HEK293 (cell line): ENCODE results near the gene IGSF11.

Experiments
- CTCF ChIA-PET: fragments of 350-600 bp; formaldehyde crosslinking; extraction: SDS; loops from one replicate; lab custom pipeline; 2021; ENCODE audit warnings: antibody characterized with exemption; lab: Yijun Ruan, JAX
- POLR2A ChIA-PET: fragments of 300-600 bp; formaldehyde crosslinking; extraction: SDS; loops from one replicate; lab custom pipeline; 2020; ENCODE audit warnings: antibody characterized with exemption, inconsistent platforms; lab: Yijun Ruan, JAX
- H3K27ac ChIP-seq: fragments of 200-500 bp; sonication (Bioruptor generic); 2 replicates; pipeline ENCODE4 v1.5.1; 2014; ENCODE audit warnings: low read depth, low read length, control low read depth, inconsistent platforms; ENCODE audit errors: extremely low read depth
- H3K36me3 ChIP-seq, 2 experiments: fragments of 200-500 bp in 1 of 2; sonication (Bioruptor generic) in 1 of 2; 1 replicate in 1 of 2; 2 replicates in 1 of 2; pipeline ENCODE4 v1.5.1; 2014 to 2017; ENCODE audit warnings: inconsistent platforms in 2 of 2, low read length in 2 of 2; ENCODE audit not compliant: control insufficient read depth in 2 of 2, insufficient read depth in 1 of 2
- H3K4me1 ChIP-seq: fragments of 200-500 bp; sonication (Bioruptor generic); 2 replicates; pipeline ENCODE4 v1.5.1; 2014; ENCODE audit warnings: mild to moderate bottlenecking, low read length, inconsistent platforms; ENCODE audit not compliant: control insufficient read depth, insufficient read depth
- H3K4me3 ChIP-seq: 2 replicates; pipeline ENCODE4 v1.5.1; 2011; ENCODE audit warnings: low read depth, mild to moderate bottlenecking, control low read depth, low read length, moderate library complexity
- H3K9me3 ChIP-seq: fragments of 200-500 bp; sonication (Bioruptor generic); 2 replicates; pipeline ENCODE4 v1.5.1; 2014; ENCODE audit warnings: low read depth, low read length, inconsistent platforms; ENCODE audit not compliant: control insufficient read depth, insufficient read depth
- BCL11B ChIP-seq: fragments of 450-650 bp; formaldehyde crosslinking; IDR thresholded peaks from 2 replicates; pipeline ENCODE4 v1.5.1; 2016; ENCODE audit warnings: low read depth, missing biosample characterization, missing genetic modification characterization
- CTCF ChIP-seq: fragments of 450-650 bp; formaldehyde crosslinking; IDR thresholded peaks from 2 replicates; pipeline ENCODE4 v1.5.1; 2016; ENCODE audit warnings: missing biosample characterization, missing genetic modification characterization
- EGR2 ChIP-seq: fragments of 450-650 bp; formaldehyde crosslinking; IDR thresholded peaks from 2 replicates; pipeline ENCODE4 v1.5.1; 2016; ENCODE audit warnings: low read depth, missing biosample characterization, missing genetic modification characterization
- GLI2 ChIP-seq: fragments of 450-650 bp; formaldehyde crosslinking; IDR thresholded peaks from 2 replicates; pipeline ENCODE4; 2017; ENCODE audit warnings: missing biosample characterization, missing genetic modification characterization, low read depth, borderline replicate concordance
- REST ChIP-seq: fragments of 450-650 bp; formaldehyde crosslinking; IDR thresholded peaks from 2 replicates; pipeline ENCODE4 v1.5.1; 2016; ENCODE audit warnings: missing biosample characterization, missing genetic modification characterization
- SP3 ChIP-seq: fragments of 450-650 bp; formaldehyde crosslinking; IDR thresholded peaks from 2 replicates; pipeline ENCODE4 v1.5.1; 2016; ENCODE audit warnings: missing biosample characterization, missing genetic modification characterization
- ZBTB21 ChIP-seq: fragments of 450-650 bp; formaldehyde crosslinking; IDR thresholded peaks from 2 replicates; pipeline ENCODE4 v1.5.1; 2017; ENCODE audit warnings: missing biosample characterization, missing genetic modification characterization
- ZBTB7A ChIP-seq: fragments of 450-650 bp; formaldehyde crosslinking; IDR thresholded peaks from 2 replicates; pipeline ENCODE4 v1.5.1; 2016; ENCODE audit warnings: low read depth, missing biosample characterization, missing genetic modification characterization
- ZFP3 ChIP-seq: fragments of 450-650 bp; formaldehyde crosslinking; IDR thresholded peaks from 2 replicates; pipeline ENCODE4 v1.5.1; 2016; ENCODE audit warnings: low read depth, missing biosample characterization, missing genetic modification characterization
- ZNF157 ChIP-seq: fragments of 450-650 bp; formaldehyde crosslinking; IDR thresholded peaks from 2 replicates; pipeline ENCODE4 v1.5.1; 2016; ENCODE audit warnings: missing biosample characterization, missing genetic modification characterization
- ZNF175 ChIP-seq: fragments of 450-650 bp; formaldehyde crosslinking; IDR thresholded peaks from 2 replicates; pipeline ENCODE4 v1.5.1; 2016; ENCODE audit warnings: missing biosample characterization, missing genetic modification characterization
- ZNF18 ChIP-seq: fragments of 450-650 bp; formaldehyde crosslinking; IDR thresholded peaks from 2 replicates; pipeline ENCODE4 v1.5.1; 2016; ENCODE audit warnings: missing biosample characterization, missing genetic modification characterization
- ZNF184 ChIP-seq: fragments of 450-650 bp; IDR thresholded peaks from 2 replicates; pipeline ENCODE4 v1.5.1; 2018; ENCODE audit warnings: missing biosample characterization, mild to moderate bottlenecking, missing genetic modification characterization
- ZNF2 ChIP-seq: fragments of 450-650 bp; formaldehyde crosslinking; IDR thresholded peaks from 2 replicates; pipeline ENCODE4 v1.5.1; 2016; ENCODE audit warnings: missing biosample characterization, missing genetic modification characterization
- ZNF239 ChIP-seq: fragments of 450-650 bp; formaldehyde crosslinking; IDR thresholded peaks from 2 replicates; pipeline ENCODE4 v1.5.1; 2016; ENCODE audit warnings: missing biosample characterization, missing genetic modification characterization
- ZNF350 ChIP-seq: fragments of 450-650 bp; formaldehyde crosslinking; IDR thresholded peaks from 2 replicates; pipeline ENCODE4 v1.5.0; 2017; ENCODE audit warnings: missing biosample characterization, mild to moderate bottlenecking, missing genetic modification characterization
- ZNF501 ChIP-seq: fragments of 450-650 bp; formaldehyde crosslinking; IDR thresholded peaks from 2 replicates; pipeline ENCODE4 v1.5.1; 2016; ENCODE audit warnings: missing biosample characterization, missing genetic modification characterization
- ZNF510 ChIP-seq: fragments of 450-650 bp; formaldehyde crosslinking; IDR thresholded peaks from 2 replicates; pipeline ENCODE4 v1.5.1; 2018; ENCODE audit warnings: mild to moderate bottlenecking, missing genetic modification characterization, missing biosample characterization; ENCODE audit not compliant: insufficient replicate concordance
- ZNF529 ChIP-seq: fragments of 450-650 bp; formaldehyde crosslinking; IDR thresholded peaks from 2 replicates; pipeline ENCODE4 v1.5.1; 2017; ENCODE audit warnings: missing genetic modification characterization, missing biosample characterization; ENCODE audit not compliant: insufficient replicate concordance
- ZNF530 ChIP-seq: fragments of 450-650 bp; formaldehyde crosslinking; IDR thresholded peaks from 2 replicates; pipeline ENCODE4 v1.5.1; 2016; ENCODE audit warnings: low read depth, missing biosample characterization, missing genetic modification characterization
- ZNF629 ChIP-seq: fragments of 450-650 bp; formaldehyde crosslinking; IDR thresholded peaks from 2 replicates; pipeline ENCODE4 v1.5.1; 2017; ENCODE audit warnings: missing biosample characterization, missing genetic modification characterization
- ZNF677 ChIP-seq: fragments of 450-650 bp; IDR thresholded peaks from 2 replicates; pipeline ENCODE4 v1.5.0; 2018; ENCODE audit warnings: missing biosample characterization, mild to moderate bottlenecking, missing genetic modification characterization, moderate library complexity
- ZNF701 ChIP-seq: fragments of 450-650 bp; formaldehyde crosslinking; IDR thresholded peaks from 2 replicates; pipeline ENCODE4 v1.5.1; 2016; ENCODE audit warnings: missing biosample characterization, missing genetic modification characterization
- ZNF747 ChIP-seq: fragments of 450-650 bp; formaldehyde crosslinking; IDR thresholded peaks from 2 replicates; pipeline ENCODE4 v1.5.1; 2016; ENCODE audit warnings: missing biosample characterization, missing genetic modification characterization
- ZNF792 ChIP-seq: fragments of 450-650 bp; formaldehyde crosslinking; IDR thresholded peaks from 2 replicates; pipeline ENCODE4 v1.5.1; 2016; ENCODE audit warnings: missing biosample characterization, missing genetic modification characterization
- ZNF843 ChIP-seq: fragments of 450-650 bp; formaldehyde crosslinking; IDR thresholded peaks from 2 replicates; pipeline ENCODE4 v1.5.1; 2016; ENCODE audit warnings: missing biosample characterization, missing genetic modification characterization
- ZSCAN18 ChIP-seq: fragments of 450-650 bp; formaldehyde crosslinking; IDR thresholded peaks from 2 replicates; pipeline ENCODE4 v1.5.1; 2016; ENCODE audit warnings: missing biosample characterization, missing genetic modification characterization

Gene IGSF11

GRCh38 chr3:118889691-118890090 lies 145.0 kb downstream of the IGSF11 start:
- TF ChIP-seq ZNF530 (tag by site-specific recombination) (no peak), CTCF (no peak), ZBTB21 (tag by site-specific recombination) (no peak), ZSCAN18 (no peak), ZNF184 (tag by site-specific recombination) (no peak), ZNF629 (tag by site-specific recombination) (no peak), ZNF157 (tag by site-specific recombination) (no peak), ZNF239 (tag by site-specific recombination) (no peak), SP3 (no peak), ZNF501 (tag by site-specific recombination) (no peak), ZNF510 (tag by site-specific recombination) (no peak)

GRCh38 chr3:118886708-118887107 lies 147.9 kb downstream of the IGSF11 start:
- Histone ChIP-seq H3K36me3 (no peaks in the 10 kb centered on the region), H3K4me3 (no peak overlapping the region), H3K27ac (no peak overlapping the region), H3K9me3 (no peaks in the 10 kb centered on the region), H3K4me1 (no peaks in the 10 kb centered on the region)
- ChIA-PET POLR2A (no interaction called here), CTCF (interaction anchor here (0.7 to 1.0 kb wide), 2 partner anchors 148 to 986 kb away, joined by 4 to 5 read pairs; partner anchors contain the start of gene IGSF11)
- TF ChIP-seq ZNF677 (tag by site-specific recombination) (no peak), BCL11B (no peak), ZNF350 (tag by site-specific recombination) (no peak), ZNF747 (no peak), ZFP3 (tag by site-specific recombination) (no peak), ZNF792 (tag by site-specific recombination) (no peak), ZBTB21 (tag by site-specific recombination) (no peak), ZNF701 (tag by site-specific recombination) (no peak), ZNF18 (tag by site-specific recombination) (no peak), ZNF175 (tag by site-specific recombination) (no peak), ZNF843 (no peak), SP3 (no peak), REST (no peak), ZNF529 (no peak), GLI2 (tag by site-specific recombination) (no peak), EGR2 (no peak), ZNF2 (tag by site-specific recombination) (no peak), ZBTB7A (tag by site-specific recombination) (no peak)

More at GRCh38 chr3:118889691-118890090, 145.0 kb downstream of the IGSF11 start:
- CTCF ChIA-PET: interaction anchor here (0.6 to 1.1 kb wide), 2 partner anchors 192 to 210 kb away, joined by 4 to 5 read pairs; no protein-coding TSS in a partner anchor
- H3K27ac ChIP-seq: no peak overlapping the region
- no peaks in the 10 kb centered on the region for H3K9me3 ChIP-seq
- H3K4me3 ChIP-seq: no peak overlapping the region
- POLR2A ChIA-PET: no interaction called here
- H3K36me3 ChIP-seq: no peaks in the 10 kb centered on the region
- H3K4me1 ChIP-seq: no peaks in the 10 kb centered on the region
